22Rv1 (cell line): Measurements from ENCODE around the gene SVOPL.

Source experiments
- ZFX ChIP-seq: fragments of 450-650 bp; IDR thresholded peaks from 2 replicates; pipeline ENCODE4 v1.6.1; 2017; ENCODE audit warnings: antibody characterized with exemption, borderline replicate concordance
- TF ChIP-seq, protein P1 (sequence below): fragments of 450-650 bp; IDR thresholded peaks from 2 replicates; pipeline ENCODE4 v1.5.1; 2017; ENCODE audit warnings: mild to moderate bottlenecking

DNA sequence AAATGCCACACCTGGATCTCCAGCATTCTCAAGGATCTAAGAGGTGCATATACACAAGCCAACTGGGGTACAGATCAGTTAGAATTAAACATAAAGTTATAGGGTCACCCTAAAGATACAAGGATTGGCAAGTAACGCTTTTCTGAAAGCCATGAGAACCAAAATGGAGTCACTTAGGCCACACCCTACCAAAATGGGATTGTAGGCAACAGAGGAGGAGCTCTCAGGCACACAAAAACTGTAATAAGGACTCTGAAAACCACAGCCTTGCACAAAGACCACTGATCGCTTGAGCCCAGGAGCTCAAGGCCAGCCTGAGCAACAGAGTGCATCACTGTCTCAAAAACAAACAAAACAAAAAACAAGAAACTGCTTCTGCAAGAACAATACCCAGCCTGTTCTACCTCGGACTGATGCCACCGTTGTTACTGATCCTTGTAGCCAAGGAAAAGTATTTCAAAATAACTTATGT, 35.5 kb downstream of the SVOPL start:
- TF ChIP-seq, protein P1, sequence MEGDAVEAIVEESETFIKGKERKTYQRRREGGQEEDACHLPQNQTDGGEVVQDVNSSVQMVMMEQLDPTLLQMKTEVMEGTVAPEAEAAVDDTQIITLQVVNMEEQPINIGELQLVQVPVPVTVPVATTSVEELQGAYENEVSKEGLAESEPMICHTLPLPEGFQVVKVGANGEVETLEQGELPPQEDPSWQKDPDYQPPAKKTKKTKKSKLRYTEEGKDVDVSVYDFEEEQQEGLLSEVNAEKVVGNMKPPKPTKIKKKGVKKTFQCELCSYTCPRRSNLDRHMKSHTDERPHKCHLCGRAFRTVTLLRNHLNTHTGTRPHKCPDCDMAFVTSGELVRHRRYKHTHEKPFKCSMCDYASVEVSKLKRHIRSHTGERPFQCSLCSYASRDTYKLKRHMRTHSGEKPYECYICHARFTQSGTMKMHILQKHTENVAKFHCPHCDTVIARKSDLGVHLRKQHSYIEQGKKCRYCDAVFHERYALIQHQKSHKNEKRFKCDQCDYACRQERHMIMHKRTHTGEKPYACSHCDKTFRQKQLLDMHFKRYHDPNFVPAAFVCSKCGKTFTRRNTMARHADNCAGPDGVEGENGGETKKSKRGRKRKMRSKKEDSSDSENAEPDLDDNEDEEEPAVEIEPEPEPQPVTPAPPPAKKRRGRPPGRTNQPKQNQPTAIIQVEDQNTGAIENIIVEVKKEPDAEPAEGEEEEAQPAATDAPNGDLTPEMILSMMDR = no peak
- no peak for TF ChIP-seq ZFX
